Left renal pelvis (tissue), 4 donors: ENCODE results near the gene EBF3. TPM values are rescaled to one million over a fixed set of nuclear protein-coding genes. Genes with fewer than 3 reads are reported as not detected.

Experiments used
- DNase-seq, 4 donors: peaks; one replicate each; pipeline ENCODE4 v3.0.0-alpha.2; 2013; ENCODE audit warnings: low read depth in 4 of 4, low spot score in 3 of 4
- polyA plus RNA-seq, 4 donors: library from polyadenylated mRNA; unstranded; fragments of 120-200 nt; gene quantifications; one replicate each; pipeline ENCODE4 v1.2.1, GENCODE V29; 2013; ENCODE audit not compliant: insufficient read length in 4 of 4

EBF3 gene
- polyA plus RNA-seq, 4 donors = 1.8 to 47.4 (median 3.6) TPM

DNA sequence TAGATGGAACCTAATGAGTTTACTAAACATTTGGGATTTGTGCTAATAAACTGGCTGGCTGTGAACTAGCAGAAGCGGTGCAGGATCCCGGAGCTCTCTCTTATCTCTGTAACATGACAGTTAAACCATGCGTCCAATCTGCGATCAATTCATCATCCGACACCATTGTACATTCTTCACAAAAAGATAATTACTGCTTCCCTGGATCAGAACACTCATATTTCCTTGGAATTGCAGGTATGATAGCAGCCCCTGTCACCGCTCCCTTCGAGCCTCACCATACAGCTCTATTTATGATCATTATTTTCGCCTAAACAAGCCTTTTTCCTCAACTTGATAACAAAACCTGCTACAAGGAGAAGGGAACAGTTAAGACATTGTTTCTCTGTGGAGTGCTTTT lies 18.5 kb downstream of the EBF3 start:
- no peak for DNase-seq

DNA sequence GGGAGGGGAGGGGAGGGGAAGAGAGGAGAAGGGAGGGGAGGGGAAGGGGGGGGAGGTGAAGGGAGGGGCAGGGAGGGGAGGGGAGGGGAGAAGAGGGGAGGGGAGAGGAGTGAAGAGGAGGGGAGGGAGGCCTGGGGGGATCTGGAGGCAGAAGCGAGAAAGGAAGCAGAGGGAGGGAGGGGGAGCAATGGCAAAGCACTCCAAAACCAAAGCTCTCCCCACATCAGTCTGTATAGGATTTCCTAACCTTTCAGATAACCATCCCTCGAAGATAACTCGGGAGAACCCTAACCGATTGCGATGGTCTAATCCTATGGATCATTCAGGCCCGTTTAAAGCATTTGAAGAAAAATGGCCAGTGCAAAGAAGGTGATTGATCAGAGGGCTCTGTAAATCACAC lies 19.0 kb downstream of the EBF3 start:
- no peak for DNase-seq

DNA sequence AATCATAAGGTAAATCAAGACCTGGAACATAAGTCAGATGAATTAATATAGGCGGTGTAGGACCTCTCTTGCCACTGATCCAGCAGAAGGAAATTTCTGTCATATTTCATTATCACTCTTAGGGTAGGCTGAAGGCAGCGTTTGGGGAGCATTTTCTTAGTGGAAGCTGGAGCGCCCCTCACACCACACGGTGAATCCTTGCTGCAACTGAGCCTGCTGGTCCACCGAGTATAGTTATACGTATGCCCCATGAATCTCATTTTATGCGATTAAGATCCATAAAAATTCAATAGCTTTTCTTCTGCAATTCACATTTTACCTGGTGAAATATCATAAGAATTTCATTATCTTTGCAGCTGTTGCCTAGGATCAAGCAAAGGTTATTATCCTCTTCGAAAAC lies 19.6 kb downstream of the EBF3 start:
- DNase-seq = no peak

- no peak for DNase-seq
Measured at GRCh38 chr10:129942936-129943715, 20.9 kb downstream of the EBF3 start.

- no peak for DNase-seq
Measured at GRCh38 chr10:129942391-129942790, 21.7 kb downstream of the EBF3 start.

DNA sequence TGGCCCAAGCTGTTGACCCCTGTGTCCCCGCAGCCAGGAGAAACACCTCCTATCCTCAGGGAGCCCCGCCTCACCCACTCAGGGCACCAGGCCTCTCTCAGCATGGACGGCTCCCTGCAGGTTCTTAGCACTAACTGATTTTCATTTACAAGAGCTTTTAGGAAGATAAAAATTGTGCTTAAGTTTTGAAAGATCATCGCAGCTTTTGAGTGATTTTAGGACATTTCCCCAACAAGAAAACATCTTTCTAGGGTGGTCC lies 22.1 kb downstream of the EBF3 start:
- DNase-seq = no peak

- DNase-seq = no peak
Measured at GRCh38 chr10:129941199-129942018, 22.7 kb downstream of the EBF3 start.

- no peak for DNase-seq
Measured at GRCh38 chr10:129940617-129941198, 23.4 kb downstream of the EBF3 start.

DNA sequence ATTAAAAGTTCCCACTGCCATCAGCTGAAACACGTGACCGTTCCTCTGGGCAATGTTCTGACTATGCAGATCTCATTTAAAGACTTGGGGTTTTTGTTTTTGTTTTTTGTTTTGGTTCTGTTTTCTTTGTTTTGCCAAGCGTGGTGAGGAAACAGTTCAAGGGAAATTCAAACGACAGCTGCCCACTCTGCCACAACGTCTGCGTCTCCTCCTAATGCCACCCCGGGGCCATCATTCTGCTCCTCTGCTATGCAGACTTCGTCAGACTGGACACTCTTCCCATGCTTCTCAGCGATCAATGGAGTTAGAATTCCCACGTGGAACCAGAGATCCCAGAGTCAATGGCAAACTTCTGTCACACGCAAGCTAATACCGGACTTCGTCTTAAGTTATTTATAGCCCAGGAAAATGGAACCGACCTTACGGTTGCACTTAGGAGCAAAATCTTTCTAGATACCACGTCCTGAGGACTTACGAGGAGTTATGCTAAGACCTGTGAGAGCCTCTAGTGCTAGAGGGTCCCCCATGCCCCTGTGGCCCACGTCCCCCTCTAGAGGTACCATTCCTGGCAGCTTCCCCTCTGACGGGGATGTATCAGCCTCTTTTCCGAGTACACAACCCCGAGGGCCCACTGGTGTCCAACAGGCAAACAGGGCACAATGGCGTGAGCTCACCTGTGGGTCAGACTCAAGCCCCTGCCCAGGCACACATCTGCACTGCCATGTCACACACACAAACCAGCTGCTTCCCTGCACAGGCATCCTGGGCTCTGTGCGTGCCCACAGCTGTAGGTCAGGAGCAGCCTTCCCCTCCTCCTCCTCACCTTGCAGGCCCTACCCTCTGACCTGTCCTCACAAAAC lies 24.4 kb downstream of the EBF3 start:
- DNase-seq = no peak

GRCh38 chr10:129938460-129938859 lies 25.6 kb downstream of the EBF3 start:
- no peak for DNase-seq

DNA sequence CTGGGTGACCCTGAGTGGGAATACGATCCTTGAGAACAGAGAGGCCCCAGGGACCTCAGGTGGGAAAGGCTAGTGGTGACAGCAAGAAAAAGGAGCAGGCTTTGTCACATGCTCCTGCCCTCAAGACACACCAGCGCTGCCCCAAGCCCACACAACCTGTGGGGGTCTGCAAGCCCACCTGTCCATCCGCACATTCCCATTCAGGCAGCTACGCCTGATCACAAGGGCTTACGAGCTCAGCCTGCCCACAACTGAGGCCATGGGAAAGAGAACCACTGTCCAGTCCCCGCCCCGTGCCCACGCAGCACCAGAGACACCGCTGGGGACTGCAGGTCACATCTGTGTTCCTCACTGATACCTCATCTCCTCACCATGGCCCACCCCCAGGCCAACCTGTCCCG lies 26.7 kb downstream of the EBF3 start:
- no peak for DNase-seq

- no peak for DNase-seq
Measured at GRCh38 chr10:129936923-129937300, 27.2 kb downstream of the EBF3 start.

DNA sequence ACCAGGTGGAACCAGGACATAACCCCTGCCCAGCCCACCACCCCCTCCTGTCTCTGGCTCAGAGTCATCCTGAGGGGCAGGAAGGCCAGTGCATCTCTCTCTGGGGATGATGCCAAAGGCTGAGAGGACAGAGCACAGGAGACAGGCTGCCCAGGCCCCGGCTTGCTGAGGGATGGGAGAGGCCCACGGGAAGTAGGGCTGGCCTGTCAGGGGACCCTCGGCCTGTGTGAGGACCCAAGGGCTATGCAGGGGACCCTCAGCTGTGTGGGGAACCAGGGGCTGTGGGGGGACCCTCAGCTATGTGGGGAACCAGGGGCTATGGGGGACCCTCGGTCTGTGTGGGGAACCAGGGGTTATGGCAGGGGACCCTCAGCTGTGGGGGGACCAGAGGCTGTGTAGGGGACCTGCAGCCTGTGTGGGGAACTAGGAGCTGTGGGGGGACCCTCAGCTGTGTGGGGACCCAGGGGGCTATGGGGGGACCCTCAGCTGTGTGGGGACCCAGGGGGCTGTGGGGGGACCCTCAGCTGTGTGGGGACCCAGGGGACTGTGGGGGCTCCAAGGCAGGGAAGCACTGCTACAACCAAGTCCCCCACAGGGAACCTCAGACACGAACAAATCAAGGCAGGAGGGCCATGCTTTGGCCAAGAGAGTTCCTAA lies 27.7 kb downstream of the EBF3 start:
- no peak for DNase-seq

DNA sequence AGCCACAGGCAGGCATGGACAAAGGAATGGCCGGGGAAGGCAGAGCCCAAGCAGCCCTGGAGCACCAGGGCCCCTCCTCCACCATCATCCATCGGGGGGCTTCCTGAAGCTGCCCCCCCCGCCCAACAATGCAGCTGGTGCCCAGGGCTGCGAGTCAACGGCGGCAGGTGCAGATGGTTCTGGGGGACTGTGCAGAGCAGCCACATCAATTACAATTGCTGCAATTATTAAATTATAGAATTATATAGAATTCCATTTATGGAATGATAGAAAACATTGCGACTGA lies 28.3 kb downstream of the EBF3 start:
- DNase-seq = no peak

GRCh38 chr10:129935102-129935866 lies 28.8 kb downstream of the EBF3 start:
- DNase-seq = no peak

GRCh38 chr10:129934196-129934925 lies 29.7 kb downstream of the EBF3 start:
- no peak for DNase-seq

DNA sequence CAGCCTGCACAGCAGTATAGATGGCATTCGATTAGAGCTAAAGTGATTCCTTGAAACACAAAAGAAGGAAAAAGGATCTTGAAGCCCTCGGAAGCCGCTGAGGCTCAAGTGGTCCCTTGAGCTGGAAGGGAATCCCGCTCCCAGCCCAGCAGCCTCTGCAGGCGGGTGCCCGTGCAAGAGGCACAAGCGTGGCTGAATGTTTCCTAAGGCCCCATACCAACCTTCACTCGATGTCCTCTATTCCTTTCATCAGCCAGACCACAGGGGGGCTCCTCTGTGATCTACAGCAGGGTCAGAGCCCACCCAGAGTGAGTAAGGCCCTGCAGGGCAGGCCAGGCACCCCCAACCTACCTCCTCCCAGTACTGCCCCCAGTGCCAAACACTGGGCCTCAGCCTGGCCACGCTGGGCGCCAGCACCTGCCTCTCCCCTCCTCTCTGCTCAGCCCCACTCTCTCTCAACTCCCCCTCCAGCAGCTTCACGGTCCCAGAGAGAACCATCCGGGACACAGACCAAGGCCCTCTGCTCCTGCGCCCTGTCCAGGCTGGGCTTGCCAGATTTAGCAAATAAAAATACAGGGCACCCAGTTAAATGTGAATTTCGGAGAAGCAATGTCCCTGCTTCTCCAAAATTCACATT lies 30.5 kb downstream of the EBF3 start:
- DNase-seq = no peak

DNA sequence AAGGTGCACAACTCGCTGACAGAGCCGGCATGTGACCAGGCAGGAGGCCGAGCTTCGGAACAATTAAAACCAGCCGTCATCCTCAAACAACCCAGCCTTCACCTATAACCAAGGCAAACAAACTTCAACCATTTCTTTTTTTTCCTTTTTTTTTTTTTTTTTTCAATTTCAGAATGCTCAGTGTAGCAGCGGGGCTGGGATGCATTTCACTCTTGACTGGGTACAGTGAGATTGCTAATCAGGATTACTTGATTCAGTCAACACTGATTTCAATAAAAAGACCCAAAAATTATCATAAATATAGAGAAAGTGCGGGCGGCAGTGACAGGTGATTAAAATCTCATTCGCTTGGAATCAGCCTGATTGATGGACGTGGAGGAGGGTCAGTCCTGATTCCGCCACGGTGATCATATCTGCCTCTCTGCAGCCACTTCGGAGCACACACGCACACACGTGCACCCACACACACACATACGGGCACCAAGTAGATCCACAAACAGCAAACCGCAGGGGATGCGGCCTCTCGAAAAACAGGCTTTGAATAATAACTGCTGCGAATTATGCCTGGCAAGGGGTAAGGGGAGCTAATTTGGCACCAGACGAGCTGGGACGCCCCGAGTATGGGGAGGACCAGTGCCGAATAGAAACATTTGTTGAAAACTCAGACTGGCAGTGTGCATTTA lies 31.2 kb downstream of the EBF3 start:
- DNase-seq = no peak
